HL-60 (cell line): Measurements from ENCODE around the gene FUT9.
"Not testable (repeated sequence)": the region's sequence is repeated elsewhere in the genome, so short reads cannot be mapped to it uniquely, and the experiment has no call there.

ENCODE experiments used
- TF ChIP-seq, protein P1 (sequence below): IDR thresholded peaks from one replicate; pipeline ENCODE4 v1.5.1; 2011; ENCODE audit warnings: low read length, control low read depth, inconsistent platforms; ENCODE audit not compliant: insufficient read depth
- TF ChIP-seq, protein P2 (sequence below): IDR thresholded peaks from 2 replicates; pipeline ENCODE4 v1.6.1; 2012; ENCODE audit warnings: low read depth; ENCODE audit not compliant: insufficient replicate concordance

DNA sequence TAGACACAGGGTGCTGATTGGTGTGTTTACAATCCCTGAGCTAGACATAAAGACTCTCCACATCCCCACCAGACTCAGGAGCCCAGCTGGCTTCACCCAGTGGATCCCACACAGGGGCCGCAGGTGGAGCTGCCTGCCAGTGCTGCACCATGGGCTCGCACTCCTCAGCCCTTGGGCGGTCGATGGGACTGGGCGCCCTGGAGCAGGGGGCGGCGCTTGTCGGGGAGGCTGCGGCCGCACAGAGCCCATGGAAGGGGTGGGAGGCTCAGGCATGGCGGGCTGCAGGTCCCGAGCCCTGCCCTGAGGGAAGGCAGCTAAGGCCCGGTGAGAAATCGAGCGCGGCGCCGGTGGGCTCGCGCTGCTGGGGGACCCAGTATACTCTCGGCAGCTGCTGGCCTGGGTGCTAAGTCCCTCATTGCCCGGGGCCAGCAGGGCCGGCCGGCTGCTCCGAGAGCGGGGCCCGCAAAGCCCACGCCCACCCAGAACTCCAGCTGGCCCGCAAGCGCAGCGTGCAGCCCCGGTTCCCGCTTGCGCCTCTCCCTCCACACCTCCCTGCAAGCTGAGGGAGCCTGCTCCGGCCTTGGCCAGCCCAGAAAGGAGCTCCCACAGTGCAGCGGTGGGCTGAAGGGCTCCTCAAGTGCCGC, 245.1 kb downstream of the FUT9 start:
- TF ChIP-seq, protein P1, sequence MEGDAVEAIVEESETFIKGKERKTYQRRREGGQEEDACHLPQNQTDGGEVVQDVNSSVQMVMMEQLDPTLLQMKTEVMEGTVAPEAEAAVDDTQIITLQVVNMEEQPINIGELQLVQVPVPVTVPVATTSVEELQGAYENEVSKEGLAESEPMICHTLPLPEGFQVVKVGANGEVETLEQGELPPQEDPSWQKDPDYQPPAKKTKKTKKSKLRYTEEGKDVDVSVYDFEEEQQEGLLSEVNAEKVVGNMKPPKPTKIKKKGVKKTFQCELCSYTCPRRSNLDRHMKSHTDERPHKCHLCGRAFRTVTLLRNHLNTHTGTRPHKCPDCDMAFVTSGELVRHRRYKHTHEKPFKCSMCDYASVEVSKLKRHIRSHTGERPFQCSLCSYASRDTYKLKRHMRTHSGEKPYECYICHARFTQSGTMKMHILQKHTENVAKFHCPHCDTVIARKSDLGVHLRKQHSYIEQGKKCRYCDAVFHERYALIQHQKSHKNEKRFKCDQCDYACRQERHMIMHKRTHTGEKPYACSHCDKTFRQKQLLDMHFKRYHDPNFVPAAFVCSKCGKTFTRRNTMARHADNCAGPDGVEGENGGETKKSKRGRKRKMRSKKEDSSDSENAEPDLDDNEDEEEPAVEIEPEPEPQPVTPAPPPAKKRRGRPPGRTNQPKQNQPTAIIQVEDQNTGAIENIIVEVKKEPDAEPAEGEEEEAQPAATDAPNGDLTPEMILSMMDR: not testable (repeated sequence)
- TF ChIP-seq, protein P2, sequence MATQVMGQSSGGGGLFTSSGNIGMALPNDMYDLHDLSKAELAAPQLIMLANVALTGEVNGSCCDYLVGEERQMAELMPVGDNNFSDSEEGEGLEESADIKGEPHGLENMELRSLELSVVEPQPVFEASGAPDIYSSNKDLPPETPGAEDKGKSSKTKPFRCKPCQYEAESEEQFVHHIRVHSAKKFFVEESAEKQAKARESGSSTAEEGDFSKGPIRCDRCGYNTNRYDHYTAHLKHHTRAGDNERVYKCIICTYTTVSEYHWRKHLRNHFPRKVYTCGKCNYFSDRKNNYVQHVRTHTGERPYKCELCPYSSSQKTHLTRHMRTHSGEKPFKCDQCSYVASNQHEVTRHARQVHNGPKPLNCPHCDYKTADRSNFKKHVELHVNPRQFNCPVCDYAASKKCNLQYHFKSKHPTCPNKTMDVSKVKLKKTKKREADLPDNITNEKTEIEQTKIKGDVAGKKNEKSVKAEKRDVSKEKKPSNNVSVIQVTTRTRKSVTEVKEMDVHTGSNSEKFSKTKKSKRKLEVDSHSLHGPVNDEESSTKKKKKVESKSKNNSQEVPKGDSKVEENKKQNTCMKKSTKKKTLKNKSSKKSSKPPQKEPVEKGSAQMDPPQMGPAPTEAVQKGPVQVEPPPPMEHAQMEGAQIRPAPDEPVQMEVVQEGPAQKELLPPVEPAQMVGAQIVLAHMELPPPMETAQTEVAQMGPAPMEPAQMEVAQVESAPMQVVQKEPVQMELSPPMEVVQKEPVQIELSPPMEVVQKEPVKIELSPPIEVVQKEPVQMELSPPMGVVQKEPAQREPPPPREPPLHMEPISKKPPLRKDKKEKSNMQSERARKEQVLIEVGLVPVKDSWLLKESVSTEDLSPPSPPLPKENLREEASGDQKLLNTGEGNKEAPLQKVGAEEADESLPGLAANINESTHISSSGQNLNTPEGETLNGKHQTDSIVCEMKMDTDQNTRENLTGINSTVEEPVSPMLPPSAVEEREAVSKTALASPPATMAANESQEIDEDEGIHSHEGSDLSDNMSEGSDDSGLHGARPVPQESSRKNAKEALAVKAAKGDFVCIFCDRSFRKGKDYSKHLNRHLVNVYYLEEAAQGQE: not testable (repeated sequence)
